Hematopoietic multipotent progenitor cell treated with erythropoietin and hydrocortisone succinate and interleukin-3 and kit ligand, for 4 days (in vitro differentiated cells): Measurements from ENCODE around the gene TAS1R3.
A peak's percentile ranks its signal among the peaks of the same experiment; 100 is the strongest.

ENCODE experiments used
- DNase-seq: peaks from one replicate; pipeline ENCODE4 v3.0.0-alpha.2; 2015

Gene TAS1R3

DNA sequence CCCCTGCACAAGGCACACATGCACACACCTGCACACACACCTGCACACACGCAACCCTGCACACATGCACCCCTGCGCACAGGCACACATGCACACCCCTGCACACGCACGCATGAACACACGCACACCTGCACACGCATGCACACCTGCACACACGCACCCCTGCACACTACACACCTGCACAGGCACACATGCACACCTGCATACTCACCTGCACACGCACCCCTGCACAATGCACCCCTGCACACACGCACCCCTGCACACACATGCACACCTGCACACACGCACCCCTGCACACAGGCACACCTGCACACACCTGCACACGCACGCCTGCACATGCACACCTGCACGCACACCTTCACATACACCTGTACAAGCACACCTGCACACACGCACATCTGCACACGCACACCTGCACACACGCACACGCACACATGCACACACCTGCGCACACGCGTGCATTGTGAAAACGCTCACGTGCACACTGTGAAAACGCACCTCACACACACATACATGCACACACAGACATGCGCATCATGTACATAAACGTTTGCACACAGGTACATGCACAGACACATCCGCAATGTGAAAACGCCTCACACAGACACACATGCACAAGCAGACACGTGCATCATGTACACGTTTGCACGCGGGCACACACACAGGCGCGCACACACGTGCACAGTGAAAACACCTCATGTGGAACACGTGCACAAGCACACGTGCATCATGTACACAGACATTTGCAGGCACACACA is 9.9 kb downstream of the TAS1R3 start:
- no peak for DNase-seq

- DNase-seq: no peak
These were observed 10.5 kb downstream of the TAS1R3 start for GRCh38 chr1:1341549-1342021.

DNA sequence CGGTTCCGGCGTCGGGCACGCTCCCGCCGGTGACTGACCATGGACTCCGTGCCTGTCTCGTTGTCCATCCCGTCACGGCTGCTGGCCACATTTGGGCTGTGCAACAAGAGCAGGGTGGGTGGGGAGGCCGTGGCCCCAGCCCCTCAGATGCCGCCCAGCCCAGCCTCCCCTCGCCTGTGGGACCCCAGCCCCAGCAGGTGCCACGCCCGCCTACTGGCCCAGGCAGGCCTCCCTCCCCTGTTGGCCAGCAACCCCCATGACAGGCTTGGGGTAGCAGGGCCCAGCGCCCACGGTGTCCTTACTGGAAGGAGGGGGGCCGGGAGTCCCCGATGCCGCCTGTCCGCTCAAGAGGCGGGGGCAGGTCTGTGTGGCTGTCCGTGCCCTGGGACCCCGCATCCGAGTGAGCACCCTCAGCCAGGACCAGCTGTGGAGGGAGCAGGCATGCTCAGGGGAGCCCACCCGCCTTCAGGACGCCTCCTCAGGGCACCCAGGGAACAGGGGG is 11.0 kb downstream of the TAS1R3 start:
- no peak for DNase-seq

DNA sequence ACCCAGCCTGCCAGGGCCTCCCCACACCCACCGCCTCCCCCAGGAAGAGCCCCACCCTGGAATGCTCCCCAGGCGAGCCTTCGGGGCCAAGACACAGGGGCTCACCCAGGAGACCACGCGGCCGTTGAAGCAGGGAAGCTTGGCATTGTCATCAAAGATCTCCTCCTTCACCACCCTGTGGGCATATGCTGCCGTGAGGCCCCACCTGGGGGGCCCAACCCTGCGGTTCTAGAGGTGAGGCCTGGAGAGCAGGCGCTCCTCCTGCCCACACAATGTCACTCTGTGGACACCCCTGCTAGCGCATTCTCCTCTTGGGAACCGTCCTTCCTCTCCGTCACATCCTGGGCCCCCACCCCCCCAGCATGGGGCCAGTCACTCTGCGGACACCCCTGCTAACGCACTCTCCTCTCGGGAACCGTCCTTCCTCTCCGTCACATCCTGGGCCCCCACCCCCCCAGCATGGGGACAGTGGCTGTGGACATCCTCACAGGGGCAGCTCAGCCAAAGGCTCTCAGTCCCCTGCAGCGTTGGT is 11.6 kb downstream of the TAS1R3 start:
- DNase-seq: no peak

DNA sequence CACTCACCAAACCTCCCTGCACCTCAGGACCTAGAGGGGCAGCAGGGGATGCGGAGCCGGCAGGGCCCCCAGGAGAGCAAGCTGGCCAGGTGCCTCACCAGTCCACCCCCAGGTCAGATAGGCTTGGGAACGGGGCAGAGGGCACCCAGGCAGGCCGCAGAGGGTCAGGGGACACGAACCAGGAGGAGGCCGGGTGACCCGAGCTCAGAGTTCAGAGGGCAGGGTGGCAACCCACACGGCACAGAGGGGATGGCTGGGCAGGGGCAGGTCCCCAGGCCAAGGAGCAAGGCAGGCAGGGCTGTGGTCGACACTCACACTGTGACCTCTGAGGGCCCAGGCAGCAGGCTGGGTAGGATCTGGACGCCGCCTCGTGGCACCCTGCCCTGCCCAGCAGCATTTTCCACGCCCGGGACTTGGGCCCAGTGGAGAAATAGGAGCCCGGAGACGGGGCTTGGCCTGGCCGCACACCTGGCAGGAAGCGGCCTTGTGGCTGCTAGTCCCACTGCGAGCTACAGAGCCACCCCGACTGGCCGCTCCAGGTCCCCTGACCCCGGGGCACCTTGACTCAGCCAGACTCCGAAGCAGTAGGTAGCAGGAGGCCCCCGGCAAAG is 12.8 kb downstream of the TAS1R3 start:
- no peak for DNase-seq

GRCh38 chr1:1344655-1345361 is 13.7 kb downstream of the TAS1R3 start:
- no peak for DNase-seq

GRCh38 chr1:1345384-1345783 is 14.3 kb downstream of the TAS1R3 start:
- no peak for DNase-seq

DNA sequence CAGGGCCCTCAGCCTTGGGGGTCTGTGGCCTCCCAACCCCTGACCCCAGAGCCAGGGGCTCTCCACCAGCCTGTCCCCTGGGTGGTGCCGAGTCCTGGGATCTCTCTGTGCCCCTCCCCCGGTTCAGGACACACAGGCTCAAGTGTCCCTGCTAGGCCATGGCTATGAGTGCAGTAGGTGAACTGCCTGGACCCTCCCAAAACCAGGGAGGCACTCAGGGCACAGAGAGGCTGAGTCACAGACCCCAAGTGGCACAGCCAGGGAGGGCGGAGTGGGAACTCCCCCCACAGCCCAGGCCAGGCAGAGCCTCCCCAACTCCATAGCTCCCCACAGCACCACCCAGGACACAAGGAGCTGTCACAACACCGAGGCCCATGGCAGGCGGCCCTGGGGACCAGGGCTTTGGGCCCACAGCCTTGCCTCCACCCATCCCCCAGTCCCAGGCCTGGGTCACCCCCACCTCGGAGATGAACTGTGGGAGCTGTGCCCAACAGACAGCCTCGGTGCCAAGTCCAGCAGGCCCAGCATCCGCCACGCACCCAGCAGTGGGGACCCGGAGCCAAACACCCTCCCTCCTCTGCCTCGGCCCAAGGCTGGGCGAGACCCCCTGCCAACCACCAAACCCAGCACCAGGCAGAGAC is 14.9 kb downstream of the TAS1R3 start:
- DNase-seq: no peak

DNA sequence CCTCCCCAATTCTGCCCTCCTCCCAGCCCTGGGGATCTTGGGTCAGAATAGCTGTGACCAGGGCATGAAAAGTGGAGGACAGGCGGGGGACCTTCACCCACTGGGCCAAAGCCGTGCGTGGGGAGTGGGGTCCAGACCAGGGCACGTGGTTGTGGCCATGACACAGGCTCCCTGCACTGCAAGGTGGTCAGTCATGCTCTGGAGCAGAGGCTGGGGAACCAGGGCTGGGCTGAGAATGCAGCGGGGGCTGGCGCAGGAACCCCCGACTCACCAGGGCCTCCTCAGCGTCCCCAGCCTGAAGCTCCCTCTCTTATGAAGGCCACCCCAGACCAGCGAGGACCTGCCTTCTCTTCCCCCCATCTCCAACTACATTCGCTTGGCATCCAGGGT is 15.4 kb downstream of the TAS1R3 start:
- no peak for DNase-seq

DNA sequence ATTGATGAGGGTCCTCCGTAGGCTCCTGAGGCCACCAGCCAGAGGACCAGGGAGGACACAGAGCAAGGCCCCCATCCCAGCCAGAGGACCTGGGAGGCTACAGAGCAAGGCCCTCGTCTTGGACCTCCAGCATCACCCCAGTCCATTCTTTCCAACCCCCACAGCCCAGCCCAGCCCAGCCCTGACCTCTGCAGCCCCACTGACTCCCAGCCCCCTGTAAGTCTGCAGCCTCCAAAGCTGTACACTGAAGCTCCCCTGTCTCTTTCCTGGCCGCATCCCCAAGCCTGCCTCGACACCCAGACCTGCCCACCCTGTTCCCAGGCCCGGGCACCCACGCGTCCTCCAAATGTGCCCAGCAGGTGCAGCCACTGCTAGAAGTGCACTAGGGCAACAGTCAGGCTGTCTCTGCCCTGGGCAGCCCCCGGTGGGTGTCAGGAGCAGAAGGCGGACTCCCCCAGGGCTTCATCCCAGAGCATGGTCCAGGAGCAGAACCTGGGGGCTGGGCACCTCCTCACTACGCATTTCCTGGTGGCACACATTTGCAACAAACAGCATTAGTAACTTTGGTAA is 16.0 kb downstream of the TAS1R3 start:
- no peak for DNase-seq

DNA sequence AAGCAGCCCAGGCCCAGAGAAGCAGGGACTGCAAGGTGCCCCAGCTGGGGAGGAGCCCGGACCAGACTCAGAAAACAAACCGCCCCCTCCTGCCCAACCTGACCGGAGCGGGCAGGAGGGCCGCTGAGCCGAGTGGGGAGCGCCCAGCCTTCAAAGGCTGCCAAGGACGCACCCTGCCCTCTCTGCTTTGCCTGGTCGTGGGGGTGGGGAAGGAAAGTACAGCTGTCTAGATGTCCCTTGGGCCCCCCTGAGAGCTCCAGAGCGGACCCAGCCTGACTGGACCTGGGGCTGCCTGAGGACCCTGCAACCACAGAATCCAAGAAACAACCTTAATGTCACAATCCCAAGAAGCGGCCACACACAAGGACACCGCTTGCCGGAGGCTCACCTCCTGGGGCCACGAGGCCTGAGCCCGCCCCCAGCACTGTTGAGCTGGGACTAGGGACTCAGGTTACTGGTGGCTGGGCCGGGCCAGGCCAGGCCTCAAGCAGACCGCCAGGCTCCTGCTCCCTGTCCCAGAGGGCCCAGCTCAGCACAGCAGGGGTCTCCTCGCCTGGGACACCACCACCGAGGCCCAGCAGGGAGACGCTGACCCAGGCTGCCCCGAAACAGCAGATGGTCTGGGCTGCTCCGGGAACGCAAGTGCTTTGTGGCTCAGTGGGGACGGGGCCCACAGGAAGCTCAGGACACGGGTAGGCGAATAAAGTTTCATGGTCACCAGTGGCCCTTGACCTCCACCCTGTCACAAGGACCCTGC is 16.8 kb downstream of the TAS1R3 start:
- no peak for DNase-seq

- DNase-seq: peak; percentile 34
These were observed 17.6 kb downstream of the TAS1R3 start for GRCh38 chr1:1348420-1349255.

- DNase-seq: peak; percentile 80
These were observed 18.4 kb downstream of the TAS1R3 start, which contains the start of gene DVL1 for GRCh38 chr1:1349256-1350012. Gene DVL1 (minus strand): TSS chr1:1349418. CDS start chr1:1349065, 353 bp downstream.

DNA sequence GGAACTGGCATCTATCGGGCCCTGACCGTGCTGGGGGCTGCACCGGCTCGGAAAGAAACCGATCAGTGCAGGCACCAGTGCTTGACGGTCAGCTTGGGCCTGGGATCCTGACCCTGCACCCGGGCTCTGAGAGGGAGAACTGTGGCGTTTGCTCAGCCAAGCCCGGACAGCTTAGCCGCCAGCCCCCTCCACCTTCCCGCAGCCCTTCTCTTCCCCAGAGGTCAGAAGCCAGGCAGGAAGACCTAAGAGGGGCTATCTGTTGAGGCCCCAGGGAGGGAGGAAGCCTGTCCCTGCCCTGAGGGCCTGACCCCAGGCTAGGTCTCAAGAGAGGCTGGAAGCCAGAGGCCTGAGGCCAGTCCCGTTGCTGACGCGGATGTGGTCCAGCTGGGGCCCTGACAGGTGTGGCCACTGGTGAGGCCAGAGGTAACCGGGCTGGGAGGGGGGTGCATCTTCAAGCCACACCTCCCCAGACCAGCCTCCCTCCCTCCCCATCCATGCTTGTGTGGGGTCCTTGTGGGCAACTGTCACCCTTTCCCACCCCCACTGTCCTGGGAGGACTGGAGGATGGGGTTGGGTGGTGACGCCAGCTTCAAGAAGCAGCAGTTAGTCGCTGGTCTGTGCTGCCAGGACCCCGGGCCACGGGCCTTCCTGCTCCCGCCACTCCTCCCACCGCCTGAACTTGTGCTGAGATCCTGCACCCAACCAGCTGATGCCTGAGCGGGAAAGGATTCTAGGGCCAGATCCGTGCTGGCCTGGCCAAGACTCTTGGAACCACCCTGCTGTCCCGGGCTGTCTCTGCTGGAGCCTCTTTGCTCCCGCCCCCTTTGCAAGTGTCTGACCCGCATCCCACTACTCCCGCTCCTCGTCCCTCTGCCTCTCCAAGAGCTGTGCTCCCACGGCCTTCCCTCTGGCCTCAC is 20.7 kb downstream of the TAS1R3 start:
- DNase-seq: no peak

- DNase-seq: no peak
These were observed 21.8 kb downstream of the TAS1R3 start for GRCh38 chr1:1352786-1353388.

GRCh38 chr1:1353389-1354151 is 22.5 kb downstream of the TAS1R3 start:
- DNase-seq: no peak
